Bronchial epithelial cell (primary cell): Measurements from ENCODE around the gene CXorf58. TPM values are rescaled to one million over a fixed set of nuclear protein-coding genes. Genes with fewer than 3 reads are reported as not detected.

ENCODE experiments used
- DNase-seq: peaks from one replicate; pipeline ENCODE4 v3.0.0-alpha.2; 2010; ENCODE audit warnings: low read depth
- FAIRE-seq: peaks from 2 replicates; lab custom pipeline; 2011; peaks lifted over from hg19 to GRCh38; lab: Jason Lieb, UNC
- H3K27me3 ChIP-seq: 2 replicates; pipeline ENCODE4 v1.5.1; 2011; ENCODE audit warnings: low read length; ENCODE audit not compliant: control insufficient read depth, insufficient read depth
- H3K36me3 ChIP-seq: 2 replicates; pipeline ENCODE4 v1.5.1; 2011; ENCODE audit warnings: low read length; ENCODE audit not compliant: control insufficient read depth, insufficient read depth
- H3K4me3 ChIP-seq: 2 replicates; pipeline ENCODE4 v1.5.1; 2011; ENCODE audit warnings: mild to moderate bottlenecking, low read depth, low read length, control low read depth
- CTCF ChIP-seq: IDR thresholded peaks from 2 replicates; pipeline ENCODE4 v1.5.1; 2011; ENCODE audit warnings: mild to moderate bottlenecking, moderate library complexity, low read length, control low read depth, inconsistent platforms; ENCODE audit not compliant: insufficient read depth, severe bottlenecking
- total RNA-seq: library from RNA; depleted of rRNA; stranded (reverse); fragments of >200 nt; gene quantifications from 2 replicates; pipeline ENCODE4 v1.2.1, GENCODE V29; 2014

Gene CXorf58
- total RNA-seq, 1 donor from 2014 or later, result not detected

- no peak for FAIRE-seq
- H3K4me3 ChIP-seq, result no peak overlapping the region
- DNase-seq, result peak; percentile 83
These were observed 9.3 kb upstream of the CXorf58 start for GRCh38 chrX:23898412-23898959.

GRCh38 chrX:23900220-23900797 lies 7.5 kb upstream of the CXorf58 start:
- peak; percentile 42 for DNase-seq
- Histone ChIP-seq H3K4me3 (no peak overlapping the region), H3K36me3 (no peaks in the 10 kb centered on the region), H3K27me3 (no peaks in the 10 kb centered on the region)
- no peak for TF ChIP-seq CTCF
- FAIRE-seq, result no peak

More at GRCh38 chrX:23898412-23898959, 9.3 kb upstream of the CXorf58 start:
- Histone ChIP-seq H3K36me3 (no peaks in the 10 kb centered on the region), H3K27me3 (no peaks in the 10 kb centered on the region)
- no peak for TF ChIP-seq CTCF

GRCh38 chrX:23901060-23901459 lies 6.7 kb upstream of the CXorf58 start:
- DNase-seq (peak; percentile 96), FAIRE-seq (peak; percentile 98)
- Histone ChIP-seq H3K27me3 (no peaks in the 10 kb centered on the region), H3K4me3 (no peak overlapping the region), H3K36me3 (no peaks in the 10 kb centered on the region)
- TF ChIP-seq CTCF, result no peak

- Histone ChIP-seq H3K36me3 (no peaks in the 10 kb centered on the region), H3K4me3 (no peak overlapping the region), H3K27me3 (no peaks in the 10 kb centered on the region)
- FAIRE-seq, result peak; percentile 94
- peak; percentile 59 for TF ChIP-seq CTCF
- DNase-seq, result peak; percentile 78
These were observed 6.0 kb upstream of the CXorf58 start for GRCh38 chrX:23901805-23902204.

- no peak for FAIRE-seq
- Histone ChIP-seq H3K4me3 (no peak overlapping the region), H3K27me3 (no peaks in the 10 kb centered on the region), H3K36me3 (no peaks in the 10 kb centered on the region)
- peak; percentile 64 for DNase-seq
- peak; percentile 19 for TF ChIP-seq CTCF
These were observed 5.4 kb upstream of the CXorf58 start for GRCh38 chrX:23902419-23902818.
